GM23338 (cell line): ENCODE data around the gene AADAT. TPM values are rescaled to one million over a fixed set of nuclear protein-coding genes. Genes with fewer than 3 reads are reported as not detected.
A peak's percentile ranks its signal among the peaks of the same experiment; 100 is the strongest.
"Not testable (repeated sequence)": the region's sequence is repeated elsewhere in the genome, so short reads cannot be mapped to it uniquely, and the experiment has no call there.

ENCODE experiments used
- ATAC-seq: fragments of 200-7000 bp; cut with Tn5 transposase; 3 replicates; pipeline ENCODE4 v1.9.1; 2020
- DNase-seq: peaks from one replicate; pipeline ENCODE4 v3.0.0-alpha.2; 2015; ENCODE audit warnings: low spot score
- H2AFZ ChIP-seq: fragments of 200-600 bp; sonication (generic); 2 replicates; pipeline ENCODE4 v1.8.0; 2016; ENCODE audit warnings: antibody characterized with exemption, mild to moderate bottlenecking, moderate library complexity
- H3F3A ChIP-seq: fragments of 200-600 bp; sonication (generic); replicated peaks from 2 replicates; pipeline ENCODE4 v1.8.0; 2017; ENCODE audit warnings: antibody characterized with exemption, mixed run types, low read depth
- H3K27ac ChIP-seq: fragments of 200-600 bp; sonication (generic); 2 replicates; pipeline ENCODE4 v1.6.1; 2016; ENCODE audit warnings: low read depth
- H3K27me3 ChIP-seq: fragments of 200-600 bp; sonication (generic); 2 replicates; pipeline ENCODE4 v1.8.0; 2016; ENCODE audit warnings: mild to moderate bottlenecking, mixed run types, moderate library complexity; ENCODE audit not compliant: insufficient read depth
- H3K36me3 ChIP-seq: fragments of 200-600 bp; sonication (generic); 2 replicates; pipeline ENCODE4 v1.8.0; 2016; ENCODE audit warnings: mild to moderate bottlenecking; ENCODE audit not compliant: insufficient read depth
- H3K4me1 ChIP-seq: fragments of 200-600 bp; sonication (generic); 2 replicates; pipeline ENCODE4 v1.8.0; 2016; ENCODE audit warnings: mild to moderate bottlenecking, moderate library complexity; ENCODE audit not compliant: insufficient read depth
- H3K4me2 ChIP-seq: fragments of 200-600 bp; sonication (generic); 2 replicates; pipeline ENCODE4 v1.7.1; 2017; ENCODE audit warnings: mixed run types
- H3K4me3 ChIP-seq: fragments of 200-600 bp; sonication (generic); 2 replicates; pipeline ENCODE4 v1.6.1; 2016; ENCODE audit warnings: mixed run types
- H3K79me2 ChIP-seq: fragments of 200-600 bp; sonication (generic); replicated peaks from 2 replicates; pipeline ENCODE4 v1.8.0; 2017; ENCODE audit warnings: mild to moderate bottlenecking; ENCODE audit not compliant: insufficient read depth
- H3K9me2 ChIP-seq: fragments of 200-600 bp; sonication (generic); 2 replicates; pipeline ENCODE4 v1.8.0; 2017; ENCODE audit not compliant: insufficient read depth
- H4K20me1 ChIP-seq: fragments of 200-600 bp; sonication (generic); replicated peaks from 2 replicates; pipeline ENCODE4 v1.8.0; 2017; ENCODE audit warnings: mild to moderate bottlenecking; ENCODE audit not compliant: insufficient read depth
- H3K27ac Mint-ChIP-seq: 2 replicates; pipeline ENCODE4 v1.8.0; 2020; ENCODE audit warnings: inconsistent platforms, mild to moderate bottlenecking, moderate library complexity, mixed read lengths
- H3K27me3 Mint-ChIP-seq: 3 replicates; pipeline ENCODE4 v1.8.0; 2022; ENCODE audit warnings: low read depth, mild to moderate bottlenecking, moderate library complexity, mixed read lengths, inconsistent platforms; ENCODE audit not compliant: insufficient read depth, poor library complexity
- H3K36me3 Mint-ChIP-seq: 3 replicates; pipeline ENCODE4 v1.8.0; 2021; ENCODE audit warnings: low read depth, mild to moderate bottlenecking, inconsistent platforms, moderate library complexity, mixed read lengths
- H3K4me1 Mint-ChIP-seq: 3 replicates; pipeline ENCODE4 v1.8.0; 2020; ENCODE audit warnings: mild to moderate bottlenecking, inconsistent platforms, mixed read lengths
- H3K4me3 Mint-ChIP-seq: 3 replicates; pipeline ENCODE4 v1.8.0; 2021; ENCODE audit warnings: moderate library complexity, mild to moderate bottlenecking, inconsistent platforms, mixed read lengths
- H3K9me3 Mint-ChIP-seq: 3 replicates; pipeline ENCODE4 v1.8.0; 2020; ENCODE audit warnings: moderate library complexity, mild to moderate bottlenecking, inconsistent platforms, mixed read lengths
- CTCF ChIP-seq, 2 experiments: fragments of 200-600 bp in 1 of 2; sonication (generic) in 1 of 2; conservative IDR thresholded peaks; 2 replicates each; pipeline versions ENCODE4 v1.5.1 to v1.6.1; 2016 to 2017; ENCODE audit warnings: antibody characterized with exemption in 2 of 2, low read depth in 2 of 2, mild to moderate bottlenecking in 2 of 2, moderate library complexity in 1 of 2
- EZH2 ChIP-seq: fragments of 200-600 bp; sonication (generic); IDR thresholded peaks from one replicate; pipeline ENCODE4 v1.8.0; 2017; ENCODE audit warnings: antibody characterized with exemption, mild to moderate bottlenecking, low read depth; ENCODE audit not compliant: unreplicated experiment
- EZH2phosphoT487 ChIP-seq: fragments of 200-600 bp; sonication (generic); IDR thresholded peaks from one replicate; pipeline ENCODE4 v1.8.1; 2018; ENCODE audit warnings: antibody characterized with exemption; ENCODE audit not compliant: unreplicated experiment
- STAT1 ChIP-seq: IDR thresholded peaks from one replicate; pipeline ENCODE4 v1.6.1; 2016; ENCODE audit warnings: antibody characterized with exemption; ENCODE audit not compliant: unreplicated experiment
- ZNF331 ChIP-seq: fragments of 250-450 bp; sonication (Bioruptor Pico); IDR thresholded peaks from 2 replicates; pipeline ENCODE4 v1.5.0; 2020; ENCODE audit warnings: low read depth, mild to moderate bottlenecking, moderate library complexity
- polyA plus RNA-seq: library from polyadenylated mRNA; unstranded; fragments of >200 nt; fragmentation: Nextera tagmentation; extraction: Ambion mirVana; gene quantifications from 2 replicates; pipeline ENCODE4 v1.2.1, GENCODE V29; 2016
- total RNA-seq: library from RNA; depleted of rRNA; stranded (reverse); fragments of >200 nt; shearing (Covaris generic); gene quantifications from 2 replicates; pipeline ENCODE4 v1.2.3, GENCODE V29; 2014
- TF ChIP-seq, protein P1 (sequence below): IDR thresholded peaks from 2 replicates; pipeline ENCODE4 v1.6.1; 2016; ENCODE audit warnings: antibody characterized with exemption

Gene AADAT
- total and polyA plus RNA-seq, 2 experiments from 2014 or later = 6.9 to 7.0 TPM

- Histone ChIP-seq H3K27ac (no peak overlapping the region), H4K20me1 (no peaks in the 10 kb centered on the region), H3K4me3 (no peak overlapping the region), H3K36me3 (no peaks in the 10 kb centered on the region), H2AFZ (no peak overlapping the region), H3K4me2 (no peak overlapping the region), H3F3A (no peaks in the 10 kb centered on the region), H3K4me1 (no peaks in the 10 kb centered on the region), H3K9me2 (no peaks in the 10 kb centered on the region; the same call in 1 of the 2 replicates), H3K79me2 (no peaks in the 10 kb centered on the region), H3K27me3 (no peaks in the 10 kb centered on the region)
- TF ChIP-seq CTCF (conservative IDR thresholded peaks at IDR 0.05; ENCODE audit: low read depth in 2 of 2) (peak; percentile 69 to 90), ZNF331 (no peak)
- DNase-seq (peak; percentile 79), ATAC-seq (no peak)
- no peaks in the 10 kb centered on the region; the same call in 2 of the 3 replicates for H3K4me1 Mint-ChIP-seq
- no peak overlapping the region for H3K27ac Mint-ChIP-seq
- H3K4me3 Mint-ChIP-seq = no peak overlapping the region
- H3K27me3 Mint-ChIP-seq = no peaks in the 10 kb centered on the region
- peaks cover 18% of the 10 kb centered on the region; the same call in 2 of the 3 replicates for H3K9me3 Mint-ChIP-seq
- H3K36me3 Mint-ChIP-seq = no peaks in the 10 kb centered on the region
These were observed 41.9 kb downstream of the AADAT start for GRCh38 chr4:170047771-170048354.

DNA sequence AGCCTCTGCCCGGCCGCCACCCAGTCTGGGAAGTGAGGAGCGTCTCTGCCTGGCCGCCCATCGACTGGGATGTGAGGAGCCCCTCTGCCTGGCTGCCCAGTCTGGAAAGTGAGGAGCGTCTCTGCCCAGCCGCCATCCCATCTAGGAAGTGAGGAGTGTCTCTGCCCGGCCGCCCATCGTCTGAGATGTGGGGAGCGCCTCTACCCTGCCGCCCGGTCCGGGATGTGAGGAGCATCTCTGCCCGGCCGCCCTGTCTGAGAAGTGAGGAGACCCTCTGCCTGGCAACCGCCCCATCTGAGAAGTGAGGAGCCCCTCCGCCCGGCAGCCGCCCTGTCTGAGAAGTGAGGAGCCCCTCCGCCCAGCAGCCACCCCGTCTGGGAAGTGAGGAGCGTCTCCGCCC is 43.6 kb downstream of the AADAT start:
- H3K27me3 Mint-ChIP-seq, H3F3A ChIP-seq, H3K27ac ChIP-seq, H3K27me3 ChIP-seq, H3K4me1 ChIP-seq, H3K4me1 Mint-ChIP-seq, H2AFZ ChIP-seq, H3K79me2 ChIP-seq, H3K9me2 ChIP-seq, H3K4me2 ChIP-seq, H3K4me3 ChIP-seq, H4K20me1 ChIP-seq, H3K36me3 ChIP-seq, H3K36me3 Mint-ChIP-seq, ATAC-seq, H3K4me3 Mint-ChIP-seq, H3K27ac Mint-ChIP-seq, DNase-seq: not testable (repeated sequence)
- peaks cover 18% of the 10 kb centered on the region; the same call in 2 of the 3 replicates for H3K9me3 Mint-ChIP-seq

DNA sequence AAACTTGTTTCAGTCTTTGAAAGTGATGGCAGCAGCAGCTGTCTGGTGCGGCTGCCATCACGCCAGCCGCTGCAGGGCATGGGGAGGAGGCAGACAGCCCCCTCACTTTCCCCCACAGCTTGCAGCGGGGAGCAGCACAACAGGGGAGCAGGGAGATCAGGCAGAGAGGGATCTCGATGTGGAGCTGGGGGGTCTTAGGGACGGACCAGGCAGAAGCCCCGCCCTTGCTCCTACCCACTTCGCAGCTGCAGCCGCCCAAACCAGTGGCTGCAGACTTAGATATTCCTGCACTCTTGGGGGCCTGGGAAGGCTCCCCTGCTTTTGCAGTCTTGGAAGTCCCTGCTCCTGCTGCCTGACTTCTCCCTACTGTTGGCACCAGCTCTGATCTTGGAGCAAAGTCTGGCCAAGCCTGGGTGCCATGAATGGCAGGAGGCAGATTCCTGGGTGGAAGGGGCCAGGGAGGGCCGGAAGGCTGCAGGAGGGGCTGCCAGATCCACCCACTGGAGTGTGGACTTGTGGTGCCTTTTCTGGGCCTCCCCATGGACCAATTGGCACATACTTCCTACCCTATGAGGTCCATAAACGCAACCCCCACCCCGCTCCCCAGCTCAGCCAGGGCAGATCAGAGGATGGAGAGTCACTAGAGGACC is 49.6 kb downstream of the AADAT start:
- H3K36me3 Mint-ChIP-seq = no peaks in the 10 kb centered on the region
- Histone ChIP-seq H3K4me2 (no peak overlapping the region), H3F3A (no peaks in the 10 kb centered on the region), H2AFZ (no peak overlapping the region), H3K9me2 (no peaks in the 10 kb centered on the region), H3K4me3 (no peak overlapping the region), H3K36me3 (no peaks in the 10 kb centered on the region), H3K4me1 (no peaks in the 10 kb centered on the region), H3K27me3 (no peaks in the 10 kb centered on the region), H3K27ac (no peak overlapping the region), H4K20me1 (no peaks in the 10 kb centered on the region), H3K79me2 (no peaks in the 10 kb centered on the region)
- H3K27ac Mint-ChIP-seq = no peak overlapping the region
- peaks cover 3% of the 10 kb centered on the region; the same call in 1 of the 3 replicates for H3K9me3 Mint-ChIP-seq
- DNase-seq (no peak), ATAC-seq (no peak)
- H3K27me3 Mint-ChIP-seq = no peaks in the 10 kb centered on the region
- no peak overlapping the region for H3K4me3 Mint-ChIP-seq
- H3K4me1 Mint-ChIP-seq = peaks cover 14% of the 10 kb centered on the region
- TF ChIP-seq, protein P1, sequence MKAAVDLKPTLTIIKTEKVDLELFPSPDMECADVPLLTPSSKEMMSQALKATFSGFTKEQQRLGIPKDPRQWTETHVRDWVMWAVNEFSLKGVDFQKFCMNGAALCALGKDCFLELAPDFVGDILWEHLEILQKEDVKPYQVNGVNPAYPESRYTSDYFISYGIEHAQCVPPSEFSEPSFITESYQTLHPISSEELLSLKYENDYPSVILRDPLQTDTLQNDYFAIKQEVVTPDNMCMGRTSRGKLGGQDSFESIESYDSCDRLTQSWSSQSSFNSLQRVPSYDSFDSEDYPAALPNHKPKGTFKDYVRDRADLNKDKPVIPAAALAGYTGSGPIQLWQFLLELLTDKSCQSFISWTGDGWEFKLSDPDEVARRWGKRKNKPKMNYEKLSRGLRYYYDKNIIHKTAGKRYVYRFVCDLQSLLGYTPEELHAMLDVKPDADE = no peak
- TF ChIP-seq EZH2 = no peak
- no peak for TF ChIP-seq STAT1
- TF ChIP-seq EZH2phosphoT487 = no peak
